ENCODE data around the gene ANKRD11.
A peak's percentile ranks its signal among the peaks of the same experiment; 100 is the strongest.

Gene ANKRD11

GRCh38 chr16:89489040-89489897, 1.1 kb downstream of the ANKRD11 start:
- Histone ChIP-seq H3K4me2 (ENCODE audit: low read length) (peak overlapping the region; percentile 99), H3K9ac (ENCODE audit: low read depth, low read length) (peak overlapping the region; percentile 86), H3K27me3 (ENCODE audit: control insufficient read depth, insufficient read depth, low read length) (no peaks in the 10 kb centered on the region), H3K36me3 (ENCODE audit: insufficient read depth, low read length) (no peaks in the 10 kb centered on the region), H3K9me3 (replicated peaks; ENCODE audit: low read length) (no peaks in the 10 kb centered on the region), H3K4me3 (ENCODE audit: low read length) (peak overlapping the region; percentile 82), H3K4me1 (ENCODE audit: control insufficient read depth, insufficient read depth, low read length) (peaks cover 51% of the 10 kb centered on the region)

GRCh38 chr16:89485701-89486246, 4.6 kb downstream of the ANKRD11 start:
- Histone ChIP-seq H3K4me1 (ENCODE audit: control insufficient read depth, insufficient read depth, low read length) (peaks cover 66% of the 10 kb centered on the region), H3K27me3 (ENCODE audit: control insufficient read depth, insufficient read depth, low read length) (no peaks in the 10 kb centered on the region), H3K4me3 (ENCODE audit: low read length) (no peak overlapping the region)

GRCh38 chr16:89484923-89485679, 5.3 kb downstream of the ANKRD11 start:
- Histone ChIP-seq H3K36me3 (ENCODE audit: insufficient read depth, low read length) (peaks cover 7% of the 10 kb centered on the region), H3K4me3 (ENCODE audit: low read length) (no peak overlapping the region), H3K9me3 (replicated peaks; ENCODE audit: low read length) (no peaks in the 10 kb centered on the region), H3K27me3 (ENCODE audit: control insufficient read depth, insufficient read depth, low read length) (no peaks in the 10 kb centered on the region), H3K4me2 (ENCODE audit: low read length) (peak overlapping the region; percentile 7), H3K9ac (ENCODE audit: low read depth, low read length) (no peak overlapping the region), H3K4me1 (ENCODE audit: control insufficient read depth, insufficient read depth, low read length) (peaks cover 66% of the 10 kb centered on the region)

More at GRCh38 chr16:89485701-89486246, 4.6 kb downstream of the ANKRD11 start:
- Histone ChIP-seq H3K9ac (ENCODE audit: low read depth, low read length) (no peak overlapping the region), H3K9me3 (replicated peaks; ENCODE audit: low read length) (no peaks in the 10 kb centered on the region), H3K4me2 (ENCODE audit: low read length) (peak overlapping the region; percentile 3), H3K36me3 (ENCODE audit: insufficient read depth, low read length) (peaks cover 7% of the 10 kb centered on the region)

GRCh38 chr16:89484041-89484501, 6.3 kb downstream of the ANKRD11 start:
- Histone ChIP-seq H3K9ac (ENCODE audit: low read depth, low read length) (no peak overlapping the region), H3K9me3 (replicated peaks; ENCODE audit: low read length) (no peaks in the 10 kb centered on the region), H3K27me3 (ENCODE audit: control insufficient read depth, insufficient read depth, low read length) (no peaks in the 10 kb centered on the region), H3K4me1 (ENCODE audit: control insufficient read depth, insufficient read depth, low read length) (peaks cover 69% of the 10 kb centered on the region), H3K4me3 (ENCODE audit: low read length) (no peak overlapping the region), H3K4me2 (ENCODE audit: low read length) (no peak overlapping the region), H3K36me3 (ENCODE audit: insufficient read depth, low read length) (peaks cover 7% of the 10 kb centered on the region)

- Histone ChIP-seq H3K4me3 (ENCODE audit: low read length) (no peak overlapping the region), H3K4me2 (ENCODE audit: low read length) (peak overlapping the region; percentile 45), H3K9me3 (replicated peaks; ENCODE audit: low read length) (no peaks in the 10 kb centered on the region), H3K36me3 (ENCODE audit: insufficient read depth, low read length) (peaks cover 7% of the 10 kb centered on the region), H3K27me3 (ENCODE audit: control insufficient read depth, insufficient read depth, low read length) (no peaks in the 10 kb centered on the region), H3K4me1 (ENCODE audit: control insufficient read depth, insufficient read depth, low read length) (peaks cover 69% of the 10 kb centered on the region), H3K9ac (ENCODE audit: low read depth, low read length) (no peak overlapping the region)
Observed at GRCh38 chr16:89482817-89483205, 7.5 kb downstream of the ANKRD11 start.

GRCh38 chr16:89482150-89482816, 8.1 kb downstream of the ANKRD11 start:
- Histone ChIP-seq H3K4me1 (ENCODE audit: control insufficient read depth, insufficient read depth, low read length) (peaks cover 66% of the 10 kb centered on the region), H3K9me3 (replicated peaks; ENCODE audit: low read length) (no peaks in the 10 kb centered on the region), H3K36me3 (ENCODE audit: insufficient read depth, low read length) (peaks cover 7% of the 10 kb centered on the region), H3K27me3 (ENCODE audit: control insufficient read depth, insufficient read depth, low read length) (no peaks in the 10 kb centered on the region), H3K4me2 (ENCODE audit: low read length) (peak overlapping the region; percentile 45), H3K9ac (ENCODE audit: low read depth, low read length) (no peak overlapping the region), H3K4me3 (ENCODE audit: low read length) (no peak overlapping the region)

- H3K27me3 ChIP-seq (ENCODE audit: control insufficient read depth, insufficient read depth, low read length): no peaks in the 10 kb centered on the region
- H3K9ac ChIP-seq (ENCODE audit: low read depth, low read length): no peak overlapping the region
- no peak overlapping the region for H3K4me2 ChIP-seq (ENCODE audit: low read length)
- peaks cover 66% of the 10 kb centered on the region for H3K4me1 ChIP-seq (ENCODE audit: control insufficient read depth, insufficient read depth, low read length)
- H3K9me3 ChIP-seq (replicated peaks; ENCODE audit: low read length): no peaks in the 10 kb centered on the region
- no peak overlapping the region for H3K4me3 ChIP-seq (ENCODE audit: low read length)
- peaks cover 7% of the 10 kb centered on the region for H3K36me3 ChIP-seq (ENCODE audit: insufficient read depth, low read length)
Observed at GRCh38 chr16:89481356-89481955, 8.9 kb downstream of the ANKRD11 start.

- peaks cover 7% of the 10 kb centered on the region for H3K36me3 ChIP-seq (ENCODE audit: insufficient read depth, low read length)
- peak overlapping the region; percentile 22 for H3K4me2 ChIP-seq (ENCODE audit: low read length)
- no peak overlapping the region for H3K9ac ChIP-seq (ENCODE audit: low read depth, low read length)
- peaks cover 50% of the 10 kb centered on the region for H3K4me1 ChIP-seq (ENCODE audit: control insufficient read depth, insufficient read depth, low read length)
- no peak overlapping the region for H3K4me3 ChIP-seq (ENCODE audit: low read length)
- H3K27me3 ChIP-seq (ENCODE audit: control insufficient read depth, insufficient read depth, low read length): no peaks in the 10 kb centered on the region
- H3K9me3 ChIP-seq (replicated peaks; ENCODE audit: low read length): no peaks in the 10 kb centered on the region
Observed at GRCh38 chr16:89478576-89479221, 11.7 kb downstream of the ANKRD11 start.

GRCh38 chr16:89476811-89477261, 13.5 kb downstream of the ANKRD11 start:
- Histone ChIP-seq H3K9me3 (replicated peaks; ENCODE audit: low read length) (no peaks in the 10 kb centered on the region), H3K9ac (ENCODE audit: low read depth, low read length) (no peak overlapping the region), H3K27me3 (ENCODE audit: control insufficient read depth, insufficient read depth, low read length) (no peaks in the 10 kb centered on the region), H3K4me3 (ENCODE audit: low read length) (no peak overlapping the region), H3K4me1 (ENCODE audit: control insufficient read depth, insufficient read depth, low read length) (peaks cover 40% of the 10 kb centered on the region), H3K4me2 (ENCODE audit: low read length) (no peak overlapping the region), H3K36me3 (ENCODE audit: insufficient read depth, low read length) (peaks cover 7% of the 10 kb centered on the region)

GRCh38 chr16:89476379-89476778, 14.0 kb downstream of the ANKRD11 start:
- Histone ChIP-seq H3K4me3 (ENCODE audit: low read length) (no peak overlapping the region), H3K36me3 (ENCODE audit: insufficient read depth, low read length) (peaks cover 3% of the 10 kb centered on the region), H3K4me1 (ENCODE audit: control insufficient read depth, insufficient read depth, low read length) (peaks cover 40% of the 10 kb centered on the region), H3K9me3 (replicated peaks; ENCODE audit: low read length) (no peaks in the 10 kb centered on the region), H3K27me3 (ENCODE audit: control insufficient read depth, insufficient read depth, low read length) (no peaks in the 10 kb centered on the region), H3K9ac (ENCODE audit: low read depth, low read length) (no peak overlapping the region), H3K4me2 (ENCODE audit: low read length) (no peak overlapping the region)

Data from skeletal muscle satellite cell (primary cell).